GM21515 (cell line): ENCODE data around the gene GUCA2B.

ENCODE experiments used
- ATAC-seq: cut with Tn5 transposase; IDR thresholded peaks from one replicate; pipeline ENCODE4 v1.9.1; 2021; ENCODE audit not compliant: unreplicated experiment

Gene GUCA2B

GRCh38 chr1:42184616-42185015, 31.4 kb downstream of the GUCA2B start:
- no peak for ATAC-seq

- ATAC-seq, result no peak
These were observed 32.9 kb downstream of the GUCA2B start for GRCh38 chr1:42186152-42186551.

GRCh38 chr1:42189931-42190853, 37.0 kb downstream of the GUCA2B start:
- no peak for ATAC-seq

GRCh38 chr1:42191319-42191718, 38.1 kb downstream of the GUCA2B start:
- ATAC-seq, result no peak

- no peak for ATAC-seq
These were observed 38.9 kb downstream of the GUCA2B start for GRCh38 chr1:42192106-42192505.

GRCh38 chr1:42195841-42196240, 42.6 kb downstream of the GUCA2B start:
- ATAC-seq, result no peak

GRCh38 chr1:42198251-42198650, 45.0 kb downstream of the GUCA2B start:
- no peak for ATAC-seq

- ATAC-seq, result no peak
These were observed 48.8 kb downstream of the GUCA2B start for GRCh38 chr1:42201986-42202385.
